ENCODE results near the gene LCN12.

DNA sequence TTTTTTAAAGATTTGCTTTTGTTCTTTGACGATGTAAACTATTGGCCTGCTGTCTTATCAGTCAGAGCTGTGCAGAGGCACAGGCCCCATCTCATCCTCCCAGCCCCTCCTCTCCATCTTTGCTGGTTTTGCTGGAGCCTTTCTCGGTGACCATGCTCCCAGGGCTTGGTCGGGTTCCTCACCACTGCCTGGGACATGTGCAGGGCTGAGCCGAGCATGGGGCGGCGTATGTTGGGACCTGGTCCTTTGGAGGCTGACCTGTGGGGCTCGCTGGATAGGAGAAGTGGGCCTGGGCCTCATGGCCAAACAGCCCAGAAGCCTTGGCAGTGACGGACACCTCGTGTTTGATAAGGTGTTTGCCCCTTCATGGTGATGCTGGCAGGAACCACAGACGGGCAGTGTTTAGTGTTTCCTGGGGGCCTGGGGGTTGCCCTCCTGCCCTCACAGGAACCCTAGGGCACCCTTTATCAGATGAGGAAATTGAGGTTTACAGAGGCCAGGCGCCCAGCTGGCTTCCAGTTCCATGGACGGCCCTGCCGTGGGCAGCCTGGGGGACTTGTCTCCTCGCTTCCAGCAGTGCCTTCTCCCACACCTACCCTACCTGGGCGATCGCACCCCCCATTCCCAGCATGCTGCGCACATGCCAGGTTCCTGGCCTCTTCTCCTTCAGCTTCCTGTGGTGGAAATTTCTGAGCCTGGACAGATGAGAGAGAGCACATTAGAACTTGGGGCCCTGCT, 38.2 kb upstream of the LCN12 start:
- TF ChIP-seq CTCF (IDR thresholded peaks at IDR 0.05; ENCODE audit: low read depth, low read length) = no peak
- no peak for TF ChIP-seq POLR2A (IDR thresholded peaks at IDR 0.05; ENCODE audit: extremely low read depth, insufficient read length)
- no peak for TF ChIP-seq MYC (IDR thresholded peaks at IDR 0.05; ENCODE audit: low read depth, low read length)
- no peak for TF ChIP-seq MAX (IDR thresholded peaks at IDR 0.05; ENCODE audit: low read depth, low read length)

Measured in NB4 (cell line).